H1 (cell line): ENCODE results near the gene GALNT1. TPM values are rescaled to one million over a fixed set of nuclear protein-coding genes. Genes with fewer than 3 reads are reported as not detected.

Experiments used
- CTCF ChIA-PET: fragments of 300-600 bp; sonication (Branson Sonifier 250); formaldehyde crosslinking; loops from one replicate; lab custom pipeline; 2021; ENCODE audit not compliant: partially characterized antibody; lab: Charles Lee
- POLR2A ChIA-PET: fragments of 300-600 bp; sonication (Branson Sonifier 250); formaldehyde crosslinking; loops from one replicate; lab custom pipeline; 2021; ENCODE audit warnings: inconsistent platforms; ENCODE audit not compliant: partially characterized antibody; lab: Charles Lee
- DNase-seq, 2 experiments: peaks; one replicate each; pipeline versions ENCODE4 v3.0.0 to v3.0.0-alpha.2; 2010 to 2022; ENCODE audit warnings: low spot score in 2 of 2, low read depth in 1 of 2, mixed read lengths in 1 of 2
- FAIRE-seq: peaks from 2 replicates; lab custom pipeline; 2011; peaks lifted over from hg19 to GRCh38; lab: Jason Lieb, UNC
- H2AFZ ChIP-seq: 2 replicates; pipeline ENCODE4 v1.8.1; 2012; ENCODE audit warnings: low read length, inconsistent platforms
- H2AK5ac ChIP-seq: 2 replicates; pipeline ENCODE4 v1.6.1; 2013; ENCODE audit warnings: low read depth, low read length
- H2BK120ac ChIP-seq: replicated peaks from 2 replicates; pipeline ENCODE3; 2013; ENCODE audit warnings: low read depth, low read length, inconsistent platforms
- H2BK12ac ChIP-seq: 2 replicates; pipeline ENCODE4 v1.6.1; 2013; ENCODE audit warnings: low read depth, low read length
- H2BK15ac ChIP-seq: 2 replicates; pipeline ENCODE4 v1.6.1; 2013; ENCODE audit warnings: low read length
- H2BK20ac ChIP-seq: 2 replicates; pipeline ENCODE4 v1.6.1; 2013; ENCODE audit warnings: low read length
- H2BK5ac ChIP-seq: 2 replicates; pipeline ENCODE4 v1.6.1; 2013; ENCODE audit warnings: low read depth, low read length
- H3K14ac ChIP-seq: 2 replicates; pipeline ENCODE4 v1.6.1; 2013; ENCODE audit warnings: inconsistent platforms; ENCODE audit not compliant: insufficient read length
- H3K18ac ChIP-seq: 2 replicates; pipeline ENCODE4 v1.6.1; 2013; ENCODE audit warnings: low read length; ENCODE audit errors: extremely low read depth
- H3K23ac ChIP-seq: 2 replicates; pipeline ENCODE4 v1.6.1; 2013; ENCODE audit warnings: inconsistent platforms; ENCODE audit not compliant: insufficient read length
- H3K23me2 ChIP-seq: 2 replicates; pipeline ENCODE4 v1.6.1; 2013; ENCODE audit warnings: low read depth, low read length
- H3K27ac ChIP-seq: 2 replicates; pipeline ENCODE4 v1.6.1; 2011; ENCODE audit warnings: low read depth, low read length, inconsistent platforms
- H3K27me3 ChIP-seq, 4 experiments: replicated peaks in 1 of 4; 1 replicate in 1 of 4; 2 replicates in 3 of 4; pipeline versions ENCODE4 v1.6.1 to v1.8.1; 2011 to 2013; ENCODE audit warnings: low read length in 3 of 4, mild to moderate bottlenecking in 3 of 4, inconsistent platforms in 2 of 4, mixed read lengths in 2 of 4, moderate library complexity in 1 of 4; ENCODE audit not compliant: control insufficient read depth in 3 of 4, insufficient read depth in 3 of 4; ENCODE audit errors: extremely low read depth in 1 of 4
- H3K36me3 ChIP-seq, 4 experiments: 2 replicates each; pipeline versions ENCODE4 v1.6.1 to v1.8.1; 2011 to 2013; ENCODE audit warnings: mild to moderate bottlenecking in 4 of 4, low read length in 3 of 4, moderate library complexity in 2 of 4, control low read depth in 1 of 4, inconsistent platforms in 1 of 4; ENCODE audit not compliant: insufficient read depth in 4 of 4, control insufficient read depth in 2 of 4
- H3K4ac ChIP-seq: replicated peaks from 2 replicates; pipeline ENCODE3; 2013; ENCODE audit warnings: low read length, low read depth, mixed read lengths, inconsistent platforms; ENCODE audit not compliant: insufficient read length
- H3K4me1 ChIP-seq, 4 experiments: replicated peaks in 1 of 4; 1 replicate in 1 of 4; 2 replicates in 3 of 4; pipeline versions ENCODE4 v1.6.1 to v1.8.1; 2011 to 2013; ENCODE audit warnings: low read length in 3 of 4, inconsistent platforms in 2 of 4, mixed read lengths in 1 of 4; ENCODE audit not compliant: insufficient read depth in 4 of 4, control insufficient read depth in 3 of 4
- H3K4me2 ChIP-seq, 2 experiments: 2 replicates each; pipeline versions ENCODE4 v1.6.1 to v1.8.1; 2011 to 2013; ENCODE audit warnings: low read depth in 2 of 2, low read length in 2 of 2, control low read depth in 1 of 2, inconsistent platforms in 1 of 2, mild to moderate bottlenecking in 1 of 2; ENCODE audit not compliant: insufficient read depth in 1 of 2
- H3K4me3 ChIP-seq, 4 experiments: fragments of 200-600, 300-600 bp in 1 of 4; sonication (generic), shearing (Covaris generic), sonication (Bioruptor Twin) in 1 of 4; 2 replicates each; pipeline versions ENCODE4 v1.5.1 to v1.8.1; 2011 to 2016; ENCODE audit warnings: low read length in 4 of 4, low read depth in 3 of 4, control low read depth in 2 of 4, inconsistent platforms in 2 of 4, mild to moderate bottlenecking in 2 of 4, mixed read lengths in 1 of 4, moderate library complexity in 1 of 4; ENCODE audit not compliant: insufficient read depth in 2 of 4; ENCODE audit errors: extremely low read depth in 1 of 4
- H3K56ac ChIP-seq: replicated peaks from 2 replicates; pipeline ENCODE3; 2013; ENCODE audit warnings: low read depth, mild to moderate bottlenecking, mixed read lengths, low read length, inconsistent platforms; ENCODE audit not compliant: insufficient read length
- H3K79me1 ChIP-seq: 2 replicates; pipeline ENCODE4 v1.6.1; 2013; ENCODE audit warnings: low read depth, low read length, control low read depth
- H3K79me2 ChIP-seq, 2 experiments: 2 replicates each; pipeline versions ENCODE4 v1.6.1 to v1.8.1; 2012 to 2013; ENCODE audit warnings: low read length in 2 of 2, mild to moderate bottlenecking in 2 of 2, inconsistent platforms in 1 of 2; ENCODE audit not compliant: insufficient read depth in 2 of 2, control insufficient read depth in 1 of 2
- H3K9ac ChIP-seq, 4 experiments: replicated peaks in 1 of 4; 1 replicate in 1 of 4; 2 replicates in 3 of 4; pipeline versions ENCODE4 v1.6.1 to v1.8.1; 2011 to 2013; ENCODE audit warnings: low read depth in 3 of 4, low read length in 3 of 4, control low read depth in 2 of 4, mild to moderate bottlenecking in 2 of 4, moderate library complexity in 2 of 4, inconsistent platforms in 1 of 4; ENCODE audit errors: extremely low read depth in 1 of 4
- H3K9me3 ChIP-seq, 2 experiments: 2 replicates each; pipeline versions ENCODE4 v1.6.1 to v1.8.1; 2012 to 2013; ENCODE audit warnings: mild to moderate bottlenecking in 2 of 2, moderate library complexity in 2 of 2, control low read depth in 1 of 2, inconsistent platforms in 1 of 2, low read depth in 1 of 2, low read length in 1 of 2, mixed read lengths in 1 of 2; ENCODE audit not compliant: insufficient read depth in 2 of 2
- H4K20me1 ChIP-seq, 2 experiments: replicated peaks in 1 of 2; 2 replicates each; pipeline versions ENCODE3 to v1.8.1; 2011 to 2013; ENCODE audit warnings: inconsistent platforms in 2 of 2, low read length in 2 of 2, mild to moderate bottlenecking in 1 of 2; ENCODE audit not compliant: insufficient read depth in 2 of 2, control insufficient read depth in 1 of 2
- H4K5ac ChIP-seq: 2 replicates; pipeline ENCODE4 v1.6.1; 2013; ENCODE audit warnings: low read length, low read depth, mixed read lengths, inconsistent platforms; ENCODE audit not compliant: insufficient read length
- H4K8ac ChIP-seq: 2 replicates; pipeline ENCODE4 v1.8.0; 2013; ENCODE audit warnings: mild to moderate bottlenecking, moderate library complexity, low read length, inconsistent platforms; ENCODE audit not compliant: insufficient read depth; ENCODE audit errors: extremely low read depth
- H4K91ac ChIP-seq: replicated peaks from 2 replicates; pipeline ENCODE3; 2013; ENCODE audit warnings: low read length, mixed read lengths, inconsistent platforms; ENCODE audit not compliant: insufficient read length
- CBX5 ChIP-seq: fragments of 300-800, 300-1000 bp; sonication (generic); IDR thresholded peaks from 2 replicates; pipeline ENCODE4 v1.7.1; 2016; ENCODE audit warnings: antibody characterized with exemption, low read length, low read depth
- RNF2 ChIP-seq: fragments of 200-900, 300-1000 bp; sonication (generic); IDR thresholded peaks from 2 replicates; pipeline ENCODE4 v1.7.1; 2016; ENCODE audit warnings: borderline replicate concordance, low read depth, mild to moderate bottlenecking, antibody characterized with exemption, low read length; ENCODE audit not compliant: poor library complexity, severe bottlenecking; ENCODE audit errors: missing control alignments
- SIX5 ChIP-seq: IDR thresholded peaks from 2 replicates; pipeline ENCODE4 v1.6.1; 2011; ENCODE audit warnings: mild to moderate bottlenecking, low read depth, low read length
- YY1 ChIP-seq: IDR thresholded peaks from 2 replicates; pipeline ENCODE4 v1.6.1; 2011; ENCODE audit warnings: low read depth, mild to moderate bottlenecking, low read length
- polyA plus RNA-seq, 7 experiments: library from polyadenylated mRNA; depleted of rRNA in 3 of 7; stranded (reverse) in 5 of 7; unstranded in 2 of 7; fragments of >200 nt in 5 of 7; fragments of 200-250 nt in 2 of 7; gene quantifications; 1 replicate in 5 of 7; 2 replicates in 1 of 7; 4 replicates in 1 of 7; pipeline versions ENCODE4 v1.2.1 to v1.2.3, GENCODE V29; 2011 to 2013; ENCODE audit warnings: missing spikeins in 2 of 7, mixed read lengths in 2 of 7
- total RNA-seq: library from RNA; stranded (reverse); fragmentation: NEBNext Ultra II Directional; extraction: Animal tissue kit (Norgen Biotek cat#: 25700); gene quantifications from 2 replicates; pipeline ENCODE4 v1.2.1, GENCODE V29; 2021

The GALNT1 gene
- total and polyA plus RNA-seq, 2 of the 8 experiments (the other 6 are each of a cell fraction or from before 2014, with no cell fraction given) = 22.4 to 101 TPM

GRCh38 chr18:35646449-35646848 is 64.9 kb downstream of the GALNT1 start:
- Histone ChIP-seq H3K27ac (no peak overlapping the region), H3K79me1 (peaks cover 4% of the 10 kb centered on the region), H2AK5ac (no peak overlapping the region), H3K9me3 (peaks cover 6 to 12% of the 10 kb centered on the region in 2 experiments; a peak in 3 of 4 replicates), H3K14ac (no peak overlapping the region), H3K4me2 (no peak overlapping the region), H3K27me3 (no peaks in the 10 kb centered on the region), H3K23me2 (no peaks in the 10 kb centered on the region), H4K8ac (no peak overlapping the region), H3K9ac (no peak overlapping the region), H2AFZ (no peak overlapping the region), H3K18ac (no peak overlapping the region), H3K4me1 (peaks cover 0 to 3% (median 0%) of the 10 kb centered on the region in 4 experiments; a peak in 2 of 7 replicates), H3K4me3 (no peak overlapping the region), H3K23ac (no peak overlapping the region), H3K36me3 (no peaks in the 10 kb centered on the region; a peak in 1 of 8 replicates), H2BK5ac (no peak overlapping the region), H3K56ac (no peak overlapping the region), H3K79me2 (peaks cover 0 to 9% of the 10 kb centered on the region in 2 experiments; a peak in 2 of 4 replicates), H4K91ac (no peak overlapping the region), H2BK15ac (no peak overlapping the region), H4K5ac (no peak overlapping the region), H2BK20ac (no peak overlapping the region), H2BK12ac (no peak overlapping the region), H2BK120ac (no peak overlapping the region), H4K20me1 (no peaks in the 10 kb centered on the region), H3K4ac (no peak overlapping the region)
- DNase-seq (no peak), FAIRE-seq (no peak)
- CTCF ChIA-PET = interaction anchor here (1.6 kb wide), 1 partner anchor 9 kb away, joined by 3 read pairs; no protein-coding TSS in a partner anchor
- POLR2A ChIA-PET = no interaction called here
- TF ChIP-seq YY1 (no peak), CBX5 (no peak), SIX5 (no peak), RNF2 (no peak)
